Liver (tissue), 9 donors: ENCODE measurements around the gene JAKMIP1. TPM values are rescaled to one million over a fixed set of nuclear protein-coding genes. Genes with fewer than 3 reads are reported as not detected.

ENCODE experiments used
- DNase-seq: peaks from one replicate; pipeline ENCODE4 v3.0.0-alpha.2; 2017; ENCODE audit warnings: low spot score
- H3K27ac ChIP-seq, 2 donors: one replicate each; pipeline ENCODE4 v1.7.0; 2013; ENCODE audit warnings: inconsistent platforms in 2 of 2, low read length in 2 of 2, control low read depth in 1 of 2, low read depth in 1 of 2, mild to moderate bottlenecking in 1 of 2
- H3K27me3 ChIP-seq, 4 donors: one replicate each; pipeline versions ENCODE4 v1.6.1 to v1.7.0; 2013; ENCODE audit warnings: low read length in 3 of 4, inconsistent platforms in 1 of 4, mild to moderate bottlenecking in 1 of 4, moderate library complexity in 1 of 4; ENCODE audit not compliant: control insufficient read depth in 4 of 4, insufficient read depth in 4 of 4
- H3K36me3 ChIP-seq, 4 donors: one replicate each; pipeline versions ENCODE4 v1.6.1 to v1.7.0; 2013; ENCODE audit warnings: low read length in 3 of 4, mild to moderate bottlenecking in 3 of 4, low read depth in 1 of 4, moderate library complexity in 1 of 4; ENCODE audit not compliant: control insufficient read depth in 4 of 4, insufficient read depth in 3 of 4
- H3K4me1 ChIP-seq, 4 donors: one replicate each; pipeline versions ENCODE4 v1.6.1 to v1.7.0; 2013; ENCODE audit warnings: low read length in 3 of 4, mild to moderate bottlenecking in 3 of 4, moderate library complexity in 1 of 4; ENCODE audit not compliant: control insufficient read depth in 4 of 4, insufficient read depth in 4 of 4
- H3K4me3 ChIP-seq, 3 donors: one replicate each; pipeline versions ENCODE4 v1.6.1 to v1.7.0; 2013; ENCODE audit warnings: low read length in 3 of 3, control low read depth in 1 of 3, low read depth in 1 of 3, mild to moderate bottlenecking in 1 of 3
- H3K9ac ChIP-seq, 2 donors: one replicate each; pipeline ENCODE4 v1.7.0; 2013; ENCODE audit warnings: low read length in 2 of 2, mild to moderate bottlenecking in 2 of 2, moderate library complexity in 2 of 2, control low read depth in 1 of 2, low read depth in 1 of 2
- H3K9me3 ChIP-seq, 4 donors: one replicate each; pipeline versions ENCODE4 v1.6.1 to v1.7.0; 2013; ENCODE audit warnings: low read length in 3 of 4; ENCODE audit not compliant: control insufficient read depth in 4 of 4
- ATF3 ChIP-seq: IDR thresholded peaks from 2 replicates; pipeline ENCODE4 v1.6.1; 2016; ENCODE audit warnings: antibody characterized with exemption
- CTCF ChIP-seq: fragments of 150-350 bp; IDR thresholded peaks from 2 replicates; pipeline ENCODE4 v1.5.1; 2017; ENCODE audit warnings: improper control_type of control experiment, low read depth, low read length; ENCODE audit not compliant: missing input control
- EGR1 ChIP-seq, 2 donors: IDR thresholded peaks; 2 replicates each; pipeline ENCODE4 v1.6.1; 2016 to 2018; ENCODE audit warnings: antibody characterized with exemption in 2 of 2, low read depth in 2 of 2
- FOXA2 ChIP-seq: IDR thresholded peaks from 2 replicates; pipeline ENCODE4 v1.6.1; 2016; ENCODE audit warnings: antibody characterized with exemption
- GABPA ChIP-seq, 2 donors: IDR thresholded peaks in 1 of 2; conservative IDR thresholded peaks in 1 of 2; 2 replicates each; pipeline ENCODE4 v1.6.1; 2016; ENCODE audit warnings: antibody characterized with exemption in 2 of 2, mild to moderate bottlenecking in 1 of 2, moderate library complexity in 1 of 2
- HNF4G ChIP-seq: IDR thresholded peaks from 2 replicates; pipeline ENCODE4 v1.6.1; 2016; ENCODE audit warnings: antibody characterized with exemption
- JUND ChIP-seq, 2 donors: IDR thresholded peaks; 2 replicates each; pipeline ENCODE4 v1.6.1; 2016; ENCODE audit warnings: antibody characterized with exemption in 2 of 2
- RAD21 ChIP-seq, 2 donors: IDR thresholded peaks; 2 replicates each; pipeline ENCODE4 v1.6.1; 2016; ENCODE audit warnings: antibody characterized with exemption in 2 of 2, mild to moderate bottlenecking in 2 of 2
- REST ChIP-seq: IDR thresholded peaks from 2 replicates; pipeline ENCODE4 v1.6.1; 2016; ENCODE audit warnings: antibody characterized with exemption, mild to moderate bottlenecking
- RXRA ChIP-seq, 2 donors: IDR thresholded peaks; 2 replicates each; pipeline ENCODE4 v1.6.1; 2017 to 2018; ENCODE audit warnings: antibody characterized with exemption in 2 of 2, mild to moderate bottlenecking in 1 of 2
- SP1 ChIP-seq: IDR thresholded peaks from 2 replicates; pipeline ENCODE4 v1.6.1; 2018; ENCODE audit warnings: antibody characterized with exemption, mild to moderate bottlenecking
- WGBS: extraction: QIAGEN DNeasy Blood & Tissue Kit; methylation state at CpG from one replicate; pipeline ENCODE4 v1.1.7; 2013; 5-methylcytosine and 5-hydroxymethylcytosine counted together
- polyA plus RNA-seq, 2 donors: library from polyadenylated mRNA; stranded (reverse) in 1 of 2; unstranded in 1 of 2; fragments of 200-250 nt in 1 of 2; fragments of >200 nt in 1 of 2; fragmentation: Nextera tagmentation in 1 of 2; extraction: Ambion mirVana in 1 of 2; gene quantifications; one replicate each; pipeline versions ENCODE4 v1.2.1 to v1.2.3, GENCODE V29; 2013 to 2015
- total RNA-seq, 2 donors: library from RNA; depleted of rRNA; stranded (reverse); fragments of >200 nt; gene quantifications; one replicate each; pipeline ENCODE4 v1.2.3, GENCODE V29; 2014
- donor health status: healthy.
- donor health status: healthy.
- donor health status: healthy.
- donor health status: healthy.
- donor health status: healthy.

Gene JAKMIP1
- total and polyA plus RNA-seq, 4 donors = 0.08 to 0.50 TPM; not detected in 2

GRCh38 chr4:6226506-6226905, 26.2 kb upstream of the JAKMIP1 start:
- Histone ChIP-seq H3K4me3 (no peak overlapping the region), H3K36me3 (no peaks in the 10 kb centered on the region), H3K27ac (no peak overlapping the region), H3K4me1 (no peaks in the 10 kb centered on the region), H3K9ac (no peak overlapping the region), H3K9me3 (peaks cover 4 to 8% (median 4%) of the 10 kb centered on the region in 4 donors), H3K27me3 (peaks cover 0 to 9% (median 3%) of the 10 kb centered on the region in 4 donors)
- TF ChIP-seq FOXA2 = no peak
- TF ChIP-seq HNF4G = no peak
- TF ChIP-seq RXRA (IDR thresholded peaks at IDR 0.05) = no peak
- TF ChIP-seq GABPA (IDR thresholded peaks at IDR 0.05 in 1 of 2, conservative IDR thresholded peaks at IDR 0.05 in 1 of 2) = no peak
- no peak for TF ChIP-seq EGR1 (IDR thresholded peaks at IDR 0.05; ENCODE audit: low read depth in 2 of 2)
- TF ChIP-seq SP1 = no peak
- TF ChIP-seq JUND (IDR thresholded peaks at IDR 0.05) = no peak
- no peak for TF ChIP-seq RAD21 (IDR thresholded peaks at IDR 0.05)
- TF ChIP-seq ATF3 = no peak
- no peak for TF ChIP-seq REST
- 81% methylated on average over 7 of the region's 7 CpGs for WGBS
- DNase-seq = no peak

- no peak for DNase-seq
- H3K4me3 ChIP-seq = no peak overlapping the region
- peaks cover 4 to 8% (median 4%) of the 10 kb centered on the region in 4 donors for H3K9me3 ChIP-seq
- H3K27ac ChIP-seq = no peak overlapping the region
- WGBS = 36% methylated on average over 7 of the region's 7 CpGs
- no peaks in the 10 kb centered on the region for H3K36me3 ChIP-seq
- peaks cover 2 to 17% (median 10%) of the 10 kb centered on the region in 4 donors for H3K27me3 ChIP-seq
- TF ChIP-seq HNF4G (no peak), REST (peak; percentile 98)
- H3K4me1 ChIP-seq = no peaks in the 10 kb centered on the region
- no peak overlapping the region for H3K9ac ChIP-seq
Measured at GRCh38 chr4:6225469-6225868, 25.1 kb upstream of the JAKMIP1 start.

GRCh38 chr4:6224735-6225134, 24.4 kb upstream of the JAKMIP1 start:
- Histone ChIP-seq H3K4me1 (no peaks in the 10 kb centered on the region), H3K36me3 (no peaks in the 10 kb centered on the region), H3K27ac (no peak overlapping the region), H3K9me3 (peaks cover 4 to 8% (median 4%) of the 10 kb centered on the region in 4 donors), H3K27me3 (peaks cover 2 to 20% (median 12%) of the 10 kb centered on the region in 4 donors), H3K9ac (no peak overlapping the region), H3K4me3 (no peak overlapping the region)
- 74% methylated on average over 3 of the region's 3 CpGs for WGBS
- TF ChIP-seq CTCF = no peak
- no peak for DNase-seq
